ENCODE data around the gene MPPED1.

DNA sequence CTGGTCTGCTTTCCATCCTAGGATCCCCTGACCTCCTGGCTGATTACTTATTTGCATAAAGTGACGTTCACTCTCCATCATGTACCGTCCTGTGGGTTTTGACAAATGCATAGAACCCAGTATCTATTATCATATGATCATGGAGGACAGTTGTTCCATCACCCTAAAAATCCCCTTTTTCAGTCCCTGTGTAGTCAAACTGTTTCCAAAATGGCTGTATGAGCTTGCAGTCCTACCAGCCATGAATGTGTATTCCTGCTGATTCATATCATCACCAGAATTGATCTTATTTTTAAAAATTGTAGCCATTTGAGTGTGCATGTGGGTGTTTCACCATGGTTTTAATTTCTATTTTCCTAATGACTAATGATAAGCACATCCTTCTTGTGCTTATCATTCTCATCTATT is 108.8 kb downstream of the MPPED1 start:
- TF ChIP-seq, protein P1, sequence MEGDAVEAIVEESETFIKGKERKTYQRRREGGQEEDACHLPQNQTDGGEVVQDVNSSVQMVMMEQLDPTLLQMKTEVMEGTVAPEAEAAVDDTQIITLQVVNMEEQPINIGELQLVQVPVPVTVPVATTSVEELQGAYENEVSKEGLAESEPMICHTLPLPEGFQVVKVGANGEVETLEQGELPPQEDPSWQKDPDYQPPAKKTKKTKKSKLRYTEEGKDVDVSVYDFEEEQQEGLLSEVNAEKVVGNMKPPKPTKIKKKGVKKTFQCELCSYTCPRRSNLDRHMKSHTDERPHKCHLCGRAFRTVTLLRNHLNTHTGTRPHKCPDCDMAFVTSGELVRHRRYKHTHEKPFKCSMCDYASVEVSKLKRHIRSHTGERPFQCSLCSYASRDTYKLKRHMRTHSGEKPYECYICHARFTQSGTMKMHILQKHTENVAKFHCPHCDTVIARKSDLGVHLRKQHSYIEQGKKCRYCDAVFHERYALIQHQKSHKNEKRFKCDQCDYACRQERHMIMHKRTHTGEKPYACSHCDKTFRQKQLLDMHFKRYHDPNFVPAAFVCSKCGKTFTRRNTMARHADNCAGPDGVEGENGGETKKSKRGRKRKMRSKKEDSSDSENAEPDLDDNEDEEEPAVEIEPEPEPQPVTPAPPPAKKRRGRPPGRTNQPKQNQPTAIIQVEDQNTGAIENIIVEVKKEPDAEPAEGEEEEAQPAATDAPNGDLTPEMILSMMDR (conservative IDR thresholded peaks at IDR 0.05; ENCODE audit: low read depth, low read length), result no peak
- no peak for TF ChIP-seq EZH2 (IDR thresholded peaks at IDR 0.05; ENCODE audit: borderline replicate concordance, low read depth, low read length, poor library complexity, severe bottlenecking)

Measured in A673 (cell line).